PC-9 (cell line): ENCODE results near the gene ZNF483. TPM values are rescaled to one million over a fixed set of nuclear protein-coding genes. Genes with fewer than 3 reads are reported as not detected.
A peak's percentile ranks its signal among the peaks of the same experiment; 100 is the strongest.

Source experiments
- BruUV-seq: library from RNA; stranded (reverse); fragments of 400-500 nt; replicated peaks from 2 replicates; lab custom pipeline; 2021; lab: Mats Ljungman, UMichigan
- CTCF ChIA-PET: fragments of 300-600 bp; sonication (Branson Sonifier 250); formaldehyde crosslinking; loops from one replicate; lab custom pipeline; 2022; ENCODE audit warnings: antibody characterized with exemption; lab: Charles Lee
- POLR2A ChIA-PET: fragments of 300-600 bp; sonication (Branson Sonifier 250); formaldehyde crosslinking; loops from one replicate; lab custom pipeline; 2022; ENCODE audit warnings: antibody characterized with exemption; ENCODE audit not compliant: unreplicated experiment; lab: Charles Lee
- DNase-seq, 2 experiments: peaks; one replicate each; pipeline versions ENCODE4 v3.0.0 to v3.0.0-alpha.2; 2015 to 2022; ENCODE audit warnings: mixed read lengths in 1 of 2
- H2AFZ ChIP-seq: fragments of 200-600 bp; sonication (generic); 2 replicates; pipeline ENCODE4 v1.8.1; 2017; ENCODE audit warnings: antibody characterized with exemption
- H3F3A ChIP-seq: fragments of 200-600 bp; sonication (generic); 2 replicates; pipeline ENCODE4 v1.8.1; 2017; ENCODE audit warnings: antibody characterized with exemption, mild to moderate bottlenecking, low read depth; ENCODE audit not compliant: insufficient read depth
- H3K27ac ChIP-seq: fragments of 200-600 bp; sonication (generic); 2 replicates; pipeline ENCODE4 v1.6.1; 2016; ENCODE audit warnings: mixed run types
- H3K27me3 ChIP-seq: fragments of 200-600 bp; sonication (generic); 2 replicates; pipeline ENCODE4 v1.6.1; 2016; ENCODE audit warnings: low read depth, mixed run types; ENCODE audit not compliant: insufficient read depth
- H3K36me3 ChIP-seq: fragments of 200-600 bp; sonication (generic); 2 replicates; pipeline ENCODE4 v1.6.1; 2016; ENCODE audit warnings: low read depth, mixed run types
- H3K4me1 ChIP-seq: fragments of 200-600 bp; sonication (generic); replicated peaks from 2 replicates; pipeline ENCODE4 v1.6.1; 2016; ENCODE audit warnings: mixed run types; ENCODE audit not compliant: insufficient read depth
- H3K4me2 ChIP-seq: fragments of 200-600 bp; sonication (generic); 2 replicates; pipeline ENCODE4 v1.6.1; 2017; ENCODE audit warnings: mixed run types
- H3K4me3 ChIP-seq: fragments of 200-600 bp; sonication (generic); 2 replicates; pipeline ENCODE4 v1.6.1; 2016; ENCODE audit warnings: mixed run types
- H3K79me2 ChIP-seq: fragments of 200-600 bp; sonication (generic); 2 replicates; pipeline ENCODE4 v1.6.1; 2017; ENCODE audit warnings: low read depth, mixed run types
- H3K9me2 ChIP-seq: fragments of 200-600 bp; sonication (generic); 2 replicates; pipeline ENCODE4 v1.8.1; 2017; ENCODE audit warnings: mild to moderate bottlenecking; ENCODE audit not compliant: insufficient read depth
- H3K9me3 ChIP-seq: fragments of 200-600 bp; sonication (generic); 2 replicates; pipeline ENCODE4 v1.8.1; 2016; ENCODE audit warnings: low read depth; ENCODE audit not compliant: insufficient read depth
- H4K20me1 ChIP-seq: fragments of 200-600 bp; sonication (generic); 2 replicates; pipeline ENCODE4 v1.8.1; 2017; ENCODE audit not compliant: insufficient read depth
- EZH2 ChIP-seq: fragments of 200-600 bp; sonication (generic); IDR thresholded peaks from 2 replicates; pipeline ENCODE4 v1.8.0; 2017; ENCODE audit warnings: antibody characterized with exemption, low read depth
- intact Hi-C: fragments of 100-400 bp; cut with micrococcal nuclease; formaldehyde crosslinking; loops from one replicate; pipeline ENCODE4 v1.10.0; 2022; ENCODE audit not compliant: unreplicated experiment
- total RNA-seq: library from RNA; stranded (reverse); gene quantifications from 2 replicates; pipeline ENCODE4 v1.2.3, GENCODE V29; 2021
- TF ChIP-seq, protein P1 (sequence below): fragments of 200-600 bp; sonication (generic); conservative IDR thresholded peaks from 2 replicates; pipeline ENCODE4 v1.6.1; 2017; ENCODE audit warnings: mixed run types, antibody characterized with exemption, mild to moderate bottlenecking, moderate library complexity

The ZNF483 gene
- total RNA-seq, 1 experiment from 2014 or later = 7.3 TPM

DNA sequence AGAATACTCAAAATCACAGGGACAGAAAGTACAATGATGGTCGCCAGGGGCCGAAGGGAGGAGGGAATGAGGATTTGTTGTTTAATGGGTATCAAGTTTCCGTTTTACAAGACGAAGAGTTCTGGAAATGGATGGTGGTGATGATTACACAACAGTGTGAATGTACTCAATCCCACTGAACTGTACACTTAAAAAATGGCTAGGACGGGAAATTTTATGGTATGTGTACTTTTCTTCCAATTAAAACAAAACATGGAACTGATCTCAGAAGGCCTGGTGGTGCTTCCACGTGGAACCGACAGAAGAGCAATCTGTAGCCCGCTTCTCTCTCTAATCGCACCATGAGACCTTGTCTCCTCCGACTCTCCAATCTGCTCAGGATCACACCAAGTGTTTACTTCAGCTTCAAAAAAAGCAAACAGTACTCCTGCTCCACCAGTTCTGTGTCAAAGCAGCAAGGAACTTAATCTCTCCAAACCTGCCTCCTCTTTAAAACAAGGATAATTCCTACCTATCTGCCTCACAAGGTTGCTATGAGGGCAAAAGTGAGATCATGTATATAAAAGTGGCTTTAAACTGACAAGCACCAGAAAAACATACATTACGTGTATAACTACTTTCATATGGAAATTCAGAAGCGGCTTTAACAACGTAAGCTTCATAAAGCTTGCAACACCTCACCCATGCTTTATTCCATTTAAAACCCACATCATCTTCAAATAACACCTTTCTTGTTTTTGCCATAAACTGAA, 42.9 kb upstream of the ZNF483 start:
- Histone ChIP-seq H3K9me2 (no peaks in the 10 kb centered on the region), H3K4me1 (peaks cover 19% of the 10 kb centered on the region), H3K4me2 (peak overlapping the region; percentile 85), H3F3A (peaks cover 33% of the 10 kb centered on the region), H4K20me1 (peaks cover 24% of the 10 kb centered on the region; the same call in 1 of the 2 replicates), H3K79me2 (peaks cover 74% of the 10 kb centered on the region), H3K9me3 (no peaks in the 10 kb centered on the region), H2AFZ (peak overlapping the region; percentile 84; the same call in 1 of the 2 replicates), H3K36me3 (no peaks in the 10 kb centered on the region), H3K4me3 (peak overlapping the region; percentile 85), H3K27me3 (no peaks in the 10 kb centered on the region), H3K27ac (peak overlapping the region; percentile 94)
- TSS peak; percentile 54 for BruUV-seq
- intact Hi-C loops = loop anchor here (1.0 to 5.0 kb wide), 2 partner anchors 26 to 180 kb away; partner anchors contain the start of gene GNG10
- ChIA-PET POLR2A (interaction anchor here (0.7 kb wide), 1 partner anchor 247 kb away, joined by 4 read pairs; no protein-coding TSS in a partner anchor), CTCF (no interaction called here)
- TF ChIP-seq EZH2 = no peak
- TF ChIP-seq, protein P1, sequence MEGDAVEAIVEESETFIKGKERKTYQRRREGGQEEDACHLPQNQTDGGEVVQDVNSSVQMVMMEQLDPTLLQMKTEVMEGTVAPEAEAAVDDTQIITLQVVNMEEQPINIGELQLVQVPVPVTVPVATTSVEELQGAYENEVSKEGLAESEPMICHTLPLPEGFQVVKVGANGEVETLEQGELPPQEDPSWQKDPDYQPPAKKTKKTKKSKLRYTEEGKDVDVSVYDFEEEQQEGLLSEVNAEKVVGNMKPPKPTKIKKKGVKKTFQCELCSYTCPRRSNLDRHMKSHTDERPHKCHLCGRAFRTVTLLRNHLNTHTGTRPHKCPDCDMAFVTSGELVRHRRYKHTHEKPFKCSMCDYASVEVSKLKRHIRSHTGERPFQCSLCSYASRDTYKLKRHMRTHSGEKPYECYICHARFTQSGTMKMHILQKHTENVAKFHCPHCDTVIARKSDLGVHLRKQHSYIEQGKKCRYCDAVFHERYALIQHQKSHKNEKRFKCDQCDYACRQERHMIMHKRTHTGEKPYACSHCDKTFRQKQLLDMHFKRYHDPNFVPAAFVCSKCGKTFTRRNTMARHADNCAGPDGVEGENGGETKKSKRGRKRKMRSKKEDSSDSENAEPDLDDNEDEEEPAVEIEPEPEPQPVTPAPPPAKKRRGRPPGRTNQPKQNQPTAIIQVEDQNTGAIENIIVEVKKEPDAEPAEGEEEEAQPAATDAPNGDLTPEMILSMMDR = no peak
- DNase-seq = peak in 1 of 2 experiments; percentile 64

DNA sequence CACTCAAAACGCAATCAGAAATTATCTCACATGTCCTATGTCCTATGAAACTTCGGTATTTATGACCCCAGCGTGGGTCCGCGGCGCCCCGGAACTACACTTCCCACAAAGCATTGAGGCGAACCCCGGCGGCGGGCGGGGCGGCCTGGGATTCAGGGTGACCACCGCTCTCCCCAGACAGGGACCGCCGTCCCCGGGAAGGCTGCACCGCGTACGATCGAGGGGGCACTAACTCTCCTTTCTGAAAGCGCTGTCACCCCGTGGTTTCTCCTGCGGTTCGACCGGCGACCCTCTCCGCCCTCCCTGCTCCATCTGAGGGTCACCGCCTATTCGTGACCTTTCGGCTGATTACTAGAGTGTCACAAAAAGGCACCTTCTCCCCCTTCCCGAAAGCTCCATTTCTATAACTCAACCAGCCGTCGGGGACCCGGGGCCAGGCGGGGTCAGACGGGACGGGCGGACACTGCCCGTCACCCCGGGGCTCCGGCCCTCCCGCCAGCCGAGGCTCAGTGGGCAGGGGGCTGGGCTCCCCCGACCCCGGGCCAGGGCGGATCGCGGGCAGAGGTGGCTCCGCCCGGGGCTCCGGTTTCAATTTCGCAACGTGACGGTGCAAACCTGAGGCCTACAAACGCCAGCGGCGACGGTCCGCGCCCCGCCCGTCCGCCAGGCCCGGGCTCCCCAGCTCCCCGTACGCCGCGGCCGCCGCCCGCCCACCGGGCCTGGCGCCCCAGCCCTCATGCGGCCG, 42.1 kb upstream of the ZNF483 start:
- no peaks in the 10 kb centered on the region for H3K9me2 ChIP-seq
- CTCF ChIA-PET = interaction anchor here (0.5 kb wide), 1 partner anchor 896 kb away, joined by 4 read pairs; no protein-coding TSS in a partner anchor
- peak overlapping the region; percentile 85 for H3K4me3 ChIP-seq
- H2AFZ ChIP-seq = peak overlapping the region; percentile 84
- TSS peak; percentile 46 for BruUV-seq
- H3K79me2 ChIP-seq = peaks cover 66% of the 10 kb centered on the region
- no peaks in the 10 kb centered on the region for H3K27me3 ChIP-seq
- peak; percentile 63 to 84 for DNase-seq
- H3K9me3 ChIP-seq = no peaks in the 10 kb centered on the region
- peak overlapping the region; percentile 85 for H3K4me2 ChIP-seq
- TF ChIP-seq, protein P1 = no peak
- TF ChIP-seq EZH2 = no peak
- POLR2A ChIA-PET = no interaction called here
- no peaks in the 10 kb centered on the region for H3K36me3 ChIP-seq
- peak overlapping the region; percentile 94 for H3K27ac ChIP-seq
- peaks cover 19% of the 10 kb centered on the region; the same call in 1 of the 2 replicates for H4K20me1 ChIP-seq
- peaks cover 19% of the 10 kb centered on the region for H3K4me1 ChIP-seq
- intact Hi-C loops = loop anchor here (5.0 kb wide), 1 partner anchor 179 kb away; the partner anchor contains the start of gene GNG10
- H3F3A ChIP-seq = peaks cover 39% of the 10 kb centered on the region

DNA sequence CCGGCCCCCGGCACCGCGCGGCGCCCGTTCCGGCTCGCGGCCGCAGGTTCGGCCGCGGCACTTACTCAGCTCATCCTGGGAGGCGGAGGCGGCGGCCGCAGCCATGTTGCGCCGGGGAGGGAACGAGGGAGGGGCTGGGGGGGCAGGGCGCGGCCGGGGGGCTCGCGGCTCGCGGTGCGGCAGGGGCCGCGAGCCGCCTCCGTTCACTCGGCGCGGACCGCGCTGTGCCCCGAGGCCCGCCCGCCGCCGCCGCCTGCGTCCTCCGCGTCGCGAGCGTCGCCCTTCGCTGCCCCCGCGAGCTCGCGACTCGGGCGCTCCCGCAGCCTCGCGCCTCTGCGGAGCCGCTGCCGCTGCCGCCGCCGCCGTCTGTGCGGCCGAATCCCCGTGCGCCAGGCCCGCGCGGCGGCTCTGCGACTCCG, 41.5 kb upstream of the ZNF483 start:
- Histone ChIP-seq H3F3A (peaks cover 39% of the 10 kb centered on the region), H3K79me2 (peaks cover 60% of the 10 kb centered on the region), H3K4me2 (no peak overlapping the region; the same call in 1 of the 2 replicates), H4K20me1 (peaks cover 15% of the 10 kb centered on the region; the same call in 1 of the 2 replicates), H3K4me1 (peaks cover 19% of the 10 kb centered on the region), H3K36me3 (no peaks in the 10 kb centered on the region), H3K9me2 (no peaks in the 10 kb centered on the region), H3K27me3 (no peaks in the 10 kb centered on the region), H3K9me3 (no peaks in the 10 kb centered on the region), H2AFZ (no peak overlapping the region), H3K27ac (peak overlapping the region; percentile 94; the same call in 1 of the 2 replicates), H3K4me3 (peak overlapping the region; percentile 93; the same call in 1 of the 2 replicates)
- BruUV-seq = no TSS peak
- POLR2A ChIA-PET = interaction anchor here (0.6 kb wide), 1 partner anchor 77 kb away, joined by 6 read pairs; no protein-coding TSS in a partner anchor
- CTCF ChIA-PET = no interaction called here
- intact Hi-C loops = loop anchor here (5.0 kb wide), 1 partner anchor 179 kb away; the partner anchor contains the start of gene GNG10
- TF ChIP-seq, protein P1 = no peak
- TF ChIP-seq EZH2 = no peak
- no peak for DNase-seq
